AG04449 (cell line): ENCODE data around the gene MTTP.
A peak's percentile ranks its signal among the peaks of the same experiment; 100 is the strongest.

ENCODE experiments used
- CTCF ChIA-PET: fragments of 350-600 bp; formaldehyde crosslinking; extraction: SDS; loops from one replicate; lab custom pipeline; 2021; ENCODE audit warnings: antibody characterized with exemption; lab: Yijun Ruan, JAX
- POLR2A ChIA-PET: fragments of 400-600, 350-600 bp; formaldehyde crosslinking; extraction: SDS; loops from one replicate; lab custom pipeline; 2020; ENCODE audit warnings: antibody characterized with exemption, inconsistent platforms; lab: Yijun Ruan, JAX
- DNase-seq: peaks from one replicate; pipeline ENCODE4 v3.0.0-alpha.2; 2010; ENCODE audit warnings: low read depth, low spot score
- H3K4me3 ChIP-seq: 2 replicates; pipeline ENCODE4 v1.5.1; 2011; ENCODE audit warnings: low read depth, mild to moderate bottlenecking, control low read depth, low read length
- CTCF ChIP-seq: IDR thresholded peaks from one replicate; pipeline ENCODE4 v1.5.1; 2011; ENCODE audit warnings: mild to moderate bottlenecking, moderate library complexity, low read length, control low read depth, inconsistent platforms; ENCODE audit not compliant: insufficient read depth; ENCODE audit errors: missing control alignments

MTTP gene

GRCh38 chr4:99537674-99538073 is 37.0 kb upstream of the MTTP start:
- TF ChIP-seq CTCF = no peak
- ChIA-PET CTCF (no interaction called here), POLR2A (no interaction called here)
- H3K4me3 ChIP-seq = no peak overlapping the region
- no peak for DNase-seq

- no peak overlapping the region for H3K4me3 ChIP-seq
- no peak for DNase-seq
- TF ChIP-seq CTCF = no peak
- ChIA-PET POLR2A (no interaction called here), CTCF (no interaction called here)
Measured at GRCh38 chr4:99540277-99540939, 34.2 kb upstream of the MTTP start.

GRCh38 chr4:99552872-99553271 is 21.8 kb upstream of the MTTP start:
- TF ChIP-seq CTCF = no peak
- CTCF ChIA-PET = interaction anchor here (1.4 kb wide), 1 partner anchor 10 kb away, joined by 5 read pairs; no protein-coding TSS in a partner anchor
- no peak for DNase-seq
- POLR2A ChIA-PET = no interaction called here
- no peak overlapping the region for H3K4me3 ChIP-seq

GRCh38 chr4:99563310-99564186 is 11.1 kb upstream of the MTTP start, which contains the start of gene TRMT10A:
TRMT10A (minus strand) TSS chr4:99564039; CDS start chr4:99559338, 4,701 bp downstream.
- no peak for TF ChIP-seq CTCF
- peak within 1 kb of the TSS; percentile 85 for H3K4me3 ChIP-seq
- CTCF ChIA-PET = interaction anchor here (0.7 to 3.0 kb wide), 5 partner anchors 10 to 385 kb away, joined by 3 to 12 read pairs (median 3); no protein-coding TSS in a partner anchor
- POLR2A ChIA-PET = interaction anchor here (0.9 to 1.3 kb wide), 3 partner anchors 304 to 385 kb away, joined by 4 to 5 read pairs (median 5); partner anchors contain the start of gene LAMTOR3
- peak; percentile 85 for DNase-seq

- no peak overlapping the region for H3K4me3 ChIP-seq
- TF ChIP-seq CTCF = no peak
- POLR2A ChIA-PET = no interaction called here
- no peak for DNase-seq
- CTCF ChIA-PET = no interaction called here
Measured at GRCh38 chr4:99564921-99565320, 9.7 kb upstream of the MTTP start.

- no peak for TF ChIP-seq CTCF
- CTCF ChIA-PET = no interaction called here
- DNase-seq = no peak
- POLR2A ChIA-PET = no interaction called here
- H3K4me3 ChIP-seq = no peak overlapping the region
Measured at GRCh38 chr4:99571883-99572282, 2.7 kb upstream of the MTTP start.
